GM12892 (cell line): ENCODE results near the gene KPTN. TPM values are rescaled to one million over a fixed set of nuclear protein-coding genes. Genes with fewer than 3 reads are reported as not detected.

Experiments
- DNase-seq: peaks from one replicate; pipeline ENCODE4 v3.0.0; 2011; ENCODE audit not compliant: insufficient read length
- FAIRE-seq: peaks from 2 replicates; lab custom pipeline; 2011; peaks lifted over from hg19 to GRCh38; lab: Jason Lieb, UNC
- POLR2A ChIP-seq: IDR thresholded peaks from 2 replicates; pipeline ENCODE4 v1.6.1; 2011; ENCODE audit warnings: low read depth, low read length, control low read depth
- POLR2AphosphoS5 ChIP-seq: IDR thresholded peaks from 2 replicates; pipeline ENCODE4 v1.6.1; 2011; ENCODE audit warnings: low read depth, low read length, control low read depth
- TAF1 ChIP-seq: IDR thresholded peaks from 2 replicates; pipeline ENCODE4 v1.6.1; 2011; ENCODE audit warnings: low read depth, mild to moderate bottlenecking, control low read depth, low read length, borderline replicate concordance
- polyA plus RNA-seq: library from polyadenylated mRNA; unstranded; fragments of >200 nt; gene quantifications from one replicate; pipeline ENCODE4 v1.2.1, GENCODE V29; 2012; ENCODE audit warnings: missing spikeins, inconsistent platforms; ENCODE audit not compliant: missing spikeins

Gene KPTN
- 8.5 TPM for polyA plus RNA-seq

GRCh38 chr19:47483800-47484690 is at the start of gene KPTN:
KPTN (minus strand) TSS chr19:47484219; CDS start chr19:47484160, 59 bp downstream.
- DNase-seq: peak; percentile 97
- peak; percentile 98 for FAIRE-seq
- TF ChIP-seq POLR2A (peak; percentile 91), TAF1 (peak; percentile 87), POLR2AphosphoS5 (peak; percentile 79)

GRCh38 chr19:47531640-47532387 is 47.8 kb upstream of the KPTN start:
- no peak for FAIRE-seq
- no peak for DNase-seq

GRCh38 chr19:47529018-47529742 is 45.2 kb upstream of the KPTN start:
- TF ChIP-seq POLR2A (no peak), POLR2AphosphoS5 (no peak), TAF1 (no peak)
- DNase-seq (no peak), FAIRE-seq (no peak)

More at GRCh38 chr19:47531640-47532387, 47.8 kb upstream of the KPTN start:
- TF ChIP-seq TAF1 (no peak), POLR2AphosphoS5 (no peak), POLR2A (no peak)

GRCh38 chr19:47526798-47527197 is 42.8 kb upstream of the KPTN start:
- TF ChIP-seq POLR2A (no peak), POLR2AphosphoS5 (no peak), TAF1 (no peak)
- FAIRE-seq: no peak
- DNase-seq: no peak

- DNase-seq (no peak), FAIRE-seq (no peak)
- no peak for TF ChIP-seq TAF1
- TF ChIP-seq POLR2AphosphoS5: no peak
- TF ChIP-seq POLR2A: no peak
Observed at GRCh38 chr19:47523473-47523872, 39.5 kb upstream of the KPTN start.

- FAIRE-seq: no peak
- no peak for DNase-seq
- no peak for TF ChIP-seq POLR2A
- TF ChIP-seq TAF1: no peak
- TF ChIP-seq POLR2AphosphoS5: no peak
Observed at GRCh38 chr19:47521473-47522180, 37.6 kb upstream of the KPTN start.

- TF ChIP-seq TAF1 (no peak), POLR2A (no peak), POLR2AphosphoS5 (no peak)
- DNase-seq (no peak), FAIRE-seq (no peak)
Observed at GRCh38 chr19:47520839-47521238, 36.8 kb upstream of the KPTN start.

- no peak for FAIRE-seq
- TF ChIP-seq POLR2AphosphoS5 (no peak), POLR2A (no peak), TAF1 (no peak)
- DNase-seq: no peak
Observed at GRCh38 chr19:47520343-47520806, 36.4 kb upstream of the KPTN start.

- TF ChIP-seq POLR2AphosphoS5 (no peak), POLR2A (no peak), TAF1 (no peak)
- FAIRE-seq (no peak), DNase-seq (no peak)
Observed at GRCh38 chr19:47518854-47519253, 34.8 kb upstream of the KPTN start.

- TF ChIP-seq POLR2AphosphoS5 (peak; percentile 38; the same call in 1 of the 2 replicates), POLR2A (no peak), TAF1 (no peak)
- FAIRE-seq (peak; percentile 74), DNase-seq (no peak)
Observed at GRCh38 chr19:47518139-47518538, 34.1 kb upstream of the KPTN start.
